ENCODE data around the gene RPS18. TPM values are rescaled to one million over a fixed set of nuclear protein-coding genes. Genes with fewer than 3 reads are reported as not detected.

Gene RPS18
- total and polyA plus RNA-seq, 2 of the 13 experiments (the other 11 are each of a cell fraction or from before 2014, with no cell fraction given): 3,896 to 5,806 TPM

GRCh38 chr6:33288921-33289783, 17.3 kb downstream of the RPS18 start, which contains the start of the genes PFDN6 and WDR46 (continued):
- TF ChIP-seq STAT6 (CRISPR knock-in tag; IDR thresholded peaks at IDR 0.05; ENCODE audit: borderline replicate concordance) (no peak), NR2F2 (IDR thresholded peaks at IDR 0.05; ENCODE audit: borderline replicate concordance, low read depth) (peak; percentile 58; the same call in 1 of the 2 replicates), NCOR1 (IDR thresholded peaks at IDR 0.05; ENCODE audit: borderline replicate concordance, low read length) (peak; percentile 47; the same call in 1 of the 2 replicates), CENPX (CRISPR knock-in tag; IDR thresholded peaks at IDR 0.05) (no peak), ZFX (CRISPR knock-in tag; IDR thresholded peaks at IDR 0.05; ENCODE audit: low read depth) (peak; percentile 51; the same call in 1 of the 2 replicates), NFRKB (IDR thresholded peaks at IDR 0.05) (no peak), FOXJ3 (CRISPR knock-in tag; IDR thresholded peaks at IDR 0.05; ENCODE audit: borderline replicate concordance) (peak; percentile 61), MED8 (CRISPR knock-in tag; IDR thresholded peaks at IDR 0.05; ENCODE audit: insufficient replicate concordance) (no peak), ZNF773 (CRISPR knock-in tag; IDR thresholded peaks at IDR 0.05; ENCODE audit: borderline replicate concordance) (no peak), ZNF513 (CRISPR knock-in tag; conservative IDR thresholded peaks at IDR 0.05) (no peak), MXI1 (IDR thresholded peaks at IDR 0.05; ENCODE audit: borderline replicate concordance, low read depth, low read length) (peak; percentile 98), HHEX (CRISPR knock-in tag; IDR thresholded peaks at IDR 0.05) (no peak), NRL (CRISPR knock-in tag; IDR thresholded peaks at IDR 0.05; ENCODE audit: borderline replicate concordance) (0 out of 2 replicates have a peak, but pooled peaks have one; percentile 4), ZNF577 (CRISPR knock-in tag; IDR thresholded peaks at IDR 0.05; ENCODE audit: borderline replicate concordance, low read depth) (no peak), IKZF1 (IDR thresholded peaks at IDR 0.05) (no peak), MIER3 (CRISPR knock-in tag; IDR thresholded peaks at IDR 0.05; ENCODE audit: borderline replicate concordance) (no peak; the same call in 1 of the 2 replicates), TAF15 (IDR thresholded peaks at IDR 0.05; ENCODE audit: low read depth, low read length, poor library complexity, severe bottlenecking) (no peak), NR3C1 (CRISPR knock-in tag; IDR thresholded peaks at IDR 0.05) (no peak), ZFP36 (IDR thresholded peaks at IDR 0.05; ENCODE audit: borderline replicate concordance, low read depth, low read length, partially characterized antibody) (no peak), ZNF121 (CRISPR knock-in tag; IDR thresholded peaks at IDR 0.05) (no peak), POGK (CRISPR knock-in tag; conservative IDR thresholded peaks at IDR 0.05) (no peak), SPEN (CRISPR knock-in tag; IDR thresholded peaks at IDR 0.05; ENCODE audit: low read depth) (peak; percentile 65), PRMT3 (CRISPR knock-in tag; IDR thresholded peaks at IDR 0.05; ENCODE audit: borderline replicate concordance, low read depth) (no peak)

All from HepG2 (cell line).